Raji (cell line): ENCODE measurements around the gene GNA12.

Experiments used
- POLR2A ChIP-seq: IDR thresholded peaks from 2 replicates; pipeline ENCODE4 v1.6.1; 2011; ENCODE audit warnings: low read depth, low read length, control low read depth; ENCODE audit not compliant: insufficient read depth

Gene GNA12

DNA sequence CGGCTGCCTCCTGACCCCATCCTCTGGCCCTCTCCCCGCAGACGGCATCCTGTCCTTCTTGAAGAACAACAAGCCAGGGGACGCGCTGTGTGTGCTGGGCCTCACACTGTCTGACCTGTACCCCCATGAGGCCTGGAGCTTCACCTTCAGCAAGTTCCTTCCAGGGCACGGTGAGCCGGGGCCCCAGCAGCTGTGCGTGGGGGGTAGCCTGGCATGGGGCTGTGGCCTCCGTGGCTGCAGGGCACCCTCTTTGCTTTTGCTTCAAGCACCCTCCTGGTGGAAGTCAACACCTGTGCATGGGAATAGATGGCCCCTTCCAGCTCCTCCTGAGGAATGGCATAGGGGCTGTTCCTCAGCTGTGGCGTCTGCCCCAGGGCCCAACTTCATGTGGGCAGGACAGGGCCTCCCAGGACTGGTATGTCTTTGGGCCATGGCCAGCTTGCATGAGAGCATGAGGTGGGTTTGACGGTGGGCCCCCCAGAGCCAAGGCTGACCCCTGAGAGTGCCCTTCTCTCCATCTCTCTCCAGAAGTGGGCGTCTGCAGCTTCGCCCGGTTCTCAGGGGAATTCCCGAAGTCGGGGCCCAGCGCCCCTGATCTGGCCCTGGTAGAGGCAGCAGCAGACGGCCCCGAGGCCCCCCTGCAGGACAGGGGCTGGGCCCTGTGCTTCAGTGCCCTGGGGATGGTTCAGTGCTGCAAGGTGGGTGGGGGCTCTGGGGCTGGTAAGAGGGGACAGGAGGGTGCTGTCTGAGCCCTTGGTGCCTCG is 135.4 kb downstream of the GNA12 start:
- TF ChIP-seq POLR2A, result no peak

DNA sequence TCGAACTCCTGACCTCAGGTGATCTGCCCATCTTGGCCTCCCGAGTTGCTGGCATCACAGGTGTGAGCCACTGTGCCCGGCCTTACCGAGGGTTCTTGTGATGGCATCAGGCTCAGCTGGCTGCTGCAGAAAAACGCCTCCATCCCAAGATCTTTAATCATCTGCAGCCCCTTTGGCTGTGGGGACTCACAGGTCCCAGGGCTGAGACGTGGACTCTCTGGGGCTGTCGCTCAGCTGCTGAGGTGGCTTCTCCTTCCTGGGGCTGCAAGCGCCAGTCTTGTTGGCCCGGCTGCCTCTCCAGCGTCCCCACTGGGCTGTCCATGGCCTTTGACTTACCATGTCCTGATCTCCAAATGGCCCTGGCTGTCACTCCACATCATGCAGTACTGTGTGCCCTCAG is 136.1 kb downstream of the GNA12 start:
- no peak for TF ChIP-seq POLR2A

- TF ChIP-seq POLR2A, result no peak
Observed at GRCh38 chr7:2707481-2707880, 136.6 kb downstream of the GNA12 start.

GRCh38 chr7:2706685-2707126 is 137.4 kb downstream of the GNA12 start:
- TF ChIP-seq POLR2A, result no peak

DNA sequence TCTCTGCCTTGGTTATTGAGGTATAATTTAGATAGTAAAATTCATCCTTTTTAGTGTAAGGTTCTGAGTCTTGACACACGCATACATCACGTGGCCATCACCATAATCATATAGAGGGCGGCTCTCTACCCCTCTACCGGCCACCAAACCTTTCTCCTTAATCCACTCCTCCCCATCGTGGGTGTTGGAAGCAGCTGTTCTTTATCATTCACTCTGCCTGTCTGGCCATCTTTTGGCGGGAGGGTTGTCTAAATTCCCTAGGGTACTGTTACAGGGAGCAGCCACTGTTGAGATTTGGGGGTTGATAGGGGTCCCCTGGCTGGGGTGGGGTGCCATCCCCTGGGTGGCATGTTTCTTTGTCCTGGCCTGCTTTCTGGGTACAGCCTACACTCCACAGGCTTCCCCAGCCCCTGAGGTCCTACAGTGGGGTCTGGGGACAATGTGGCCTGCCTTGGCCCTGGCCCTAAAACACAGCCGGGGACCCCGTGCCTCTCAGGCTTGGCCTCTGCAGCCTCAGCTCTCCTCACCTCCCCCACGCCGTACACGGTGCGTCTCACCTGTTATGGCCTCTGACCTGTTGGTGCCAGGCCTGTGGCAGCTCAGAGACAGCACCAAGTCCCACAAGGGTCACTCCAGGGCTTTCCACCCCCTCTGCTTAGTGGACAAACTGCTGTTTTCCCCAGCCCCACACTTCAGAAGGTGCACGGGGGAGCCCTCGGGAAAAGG is 138.6 kb downstream of the GNA12 start:
- TF ChIP-seq POLR2A, result no peak

- TF ChIP-seq POLR2A, result no peak
Observed at GRCh38 chr7:2702594-2702957, 141.5 kb downstream of the GNA12 start.

- no peak for TF ChIP-seq POLR2A
Observed at GRCh38 chr7:2701832-2702593, 142.1 kb downstream of the GNA12 start.

GRCh38 chr7:2701424-2701823 is 142.7 kb downstream of the GNA12 start:
- no peak for TF ChIP-seq POLR2A

DNA sequence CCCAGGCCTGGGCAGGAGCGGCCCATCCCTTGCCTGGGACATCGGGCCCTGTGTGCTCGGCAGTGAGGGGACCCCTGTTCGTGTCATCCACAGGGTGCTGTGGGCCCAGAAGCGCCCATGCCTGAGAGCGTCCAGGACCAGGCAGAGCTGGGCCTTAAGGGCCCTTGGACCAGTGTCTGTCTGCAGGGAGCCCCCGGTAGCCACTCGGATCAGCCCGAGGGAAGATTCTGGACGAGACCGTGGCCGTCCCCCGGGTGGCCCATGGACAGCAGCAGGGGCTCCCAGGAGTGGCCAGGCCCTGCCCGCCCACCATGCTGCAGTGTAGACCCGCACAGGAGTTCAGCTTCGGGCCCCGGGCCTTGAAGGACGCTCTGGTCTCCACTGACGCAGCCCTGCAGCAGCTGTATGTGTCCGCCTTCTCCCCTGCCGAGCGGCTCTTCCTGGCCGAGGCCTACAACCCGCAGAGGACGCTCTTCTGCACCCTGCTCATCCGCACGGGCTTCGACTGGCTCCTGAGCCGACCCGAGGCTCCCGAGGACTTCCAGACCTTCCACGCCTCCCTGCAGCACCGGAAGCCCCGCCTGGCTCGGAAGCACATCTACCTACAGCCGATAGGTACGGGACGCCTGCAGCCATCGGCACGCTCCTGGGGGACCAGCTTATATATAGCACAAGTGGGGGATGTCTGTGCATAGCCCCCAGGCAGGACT is 143.8 kb downstream of the GNA12 start:
- TF ChIP-seq POLR2A, result no peak

GRCh38 chr7:2699289-2699620 is 144.9 kb downstream of the GNA12 start:
- TF ChIP-seq POLR2A, result no peak

GRCh38 chr7:2698581-2699288 is 145.4 kb downstream of the GNA12 start:
- TF ChIP-seq POLR2A, result no peak

DNA sequence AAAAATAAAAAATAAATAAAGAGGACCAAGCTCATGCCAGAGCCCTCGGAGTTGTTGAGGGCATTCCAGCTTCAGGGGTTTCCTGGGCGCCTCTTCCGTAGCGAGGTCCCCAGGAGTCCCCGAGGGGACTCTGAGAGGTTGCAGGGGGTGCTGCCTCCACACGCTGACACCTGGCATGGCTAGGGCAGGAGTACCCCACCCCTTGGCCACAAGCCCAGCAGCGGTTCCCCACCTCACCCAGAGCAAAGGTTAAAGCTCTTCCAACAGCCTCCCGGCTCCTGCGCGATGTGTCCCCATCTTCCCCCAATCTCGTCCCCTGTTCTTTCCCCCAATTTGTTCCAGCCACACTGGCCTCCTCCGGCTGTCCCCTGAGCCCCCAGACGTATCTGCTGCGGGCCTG is 151.6 kb downstream of the GNA12 start:
- no peak for TF ChIP-seq POLR2A

- no peak for TF ChIP-seq POLR2A
Observed at GRCh38 chr7:2691011-2691707, 152.9 kb downstream of the GNA12 start.
